Neural cell (in vitro differentiated cells): ENCODE results near the gene ZNF148.

Experiments used
- TAF1 ChIP-seq: IDR thresholded peaks from 2 replicates; pipeline ENCODE4 v1.6.1; 2012; ENCODE audit warnings: low read depth
- TF ChIP-seq, protein P1 (sequence below): fragments of 450-650 bp; IDR thresholded peaks from 2 replicates; pipeline ENCODE4 v1.5.1; 2014; ENCODE audit warnings: antibody characterized with exemption, mild to moderate bottlenecking, moderate library complexity; ENCODE audit not compliant: poor library complexity, severe bottlenecking

DNA sequence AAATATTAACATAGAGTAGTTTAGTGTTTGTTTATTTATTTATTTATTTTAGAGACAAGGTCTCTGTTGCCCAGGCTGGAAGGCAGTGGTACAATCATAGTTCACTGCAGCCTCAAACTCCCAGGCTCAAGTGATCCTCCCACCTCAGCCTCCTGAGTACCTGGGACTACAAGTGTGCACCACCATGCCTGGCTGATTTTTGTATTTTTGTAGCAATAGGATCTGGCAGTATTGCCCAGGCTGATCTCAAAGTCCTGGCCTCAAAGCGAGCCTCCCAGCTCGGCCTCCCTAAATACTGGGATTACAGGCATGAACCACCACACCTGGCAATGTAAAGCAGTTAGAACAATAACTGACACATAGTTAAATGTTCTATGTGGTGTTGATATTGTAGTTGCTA lies 4.4 kb upstream of the ZNF148 start:
- TF ChIP-seq TAF1: no peak
- TF ChIP-seq, protein P1, sequence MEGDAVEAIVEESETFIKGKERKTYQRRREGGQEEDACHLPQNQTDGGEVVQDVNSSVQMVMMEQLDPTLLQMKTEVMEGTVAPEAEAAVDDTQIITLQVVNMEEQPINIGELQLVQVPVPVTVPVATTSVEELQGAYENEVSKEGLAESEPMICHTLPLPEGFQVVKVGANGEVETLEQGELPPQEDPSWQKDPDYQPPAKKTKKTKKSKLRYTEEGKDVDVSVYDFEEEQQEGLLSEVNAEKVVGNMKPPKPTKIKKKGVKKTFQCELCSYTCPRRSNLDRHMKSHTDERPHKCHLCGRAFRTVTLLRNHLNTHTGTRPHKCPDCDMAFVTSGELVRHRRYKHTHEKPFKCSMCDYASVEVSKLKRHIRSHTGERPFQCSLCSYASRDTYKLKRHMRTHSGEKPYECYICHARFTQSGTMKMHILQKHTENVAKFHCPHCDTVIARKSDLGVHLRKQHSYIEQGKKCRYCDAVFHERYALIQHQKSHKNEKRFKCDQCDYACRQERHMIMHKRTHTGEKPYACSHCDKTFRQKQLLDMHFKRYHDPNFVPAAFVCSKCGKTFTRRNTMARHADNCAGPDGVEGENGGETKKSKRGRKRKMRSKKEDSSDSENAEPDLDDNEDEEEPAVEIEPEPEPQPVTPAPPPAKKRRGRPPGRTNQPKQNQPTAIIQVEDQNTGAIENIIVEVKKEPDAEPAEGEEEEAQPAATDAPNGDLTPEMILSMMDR: no peak
